Measurements from ENCODE around the gene MYO1C. TPM values are rescaled to one million over a fixed set of nuclear protein-coding genes. Genes with fewer than 3 reads are reported as not detected.
A peak's percentile ranks its signal among the peaks of the same experiment; 100 is the strongest.

The MYO1C gene
- total RNA-seq, 1 donor from 2014 or later: 64.4 TPM

GRCh38 chr17:1521086-1521640 is 28.7 kb upstream of the MYO1C start:
- H3K4me1 Mint-ChIP-seq (ENCODE audit: low read depth): no peaks in the 10 kb centered on the region
- no peak for DNase-seq (ENCODE audit: low spot score, unreplicated experiment)
- H3K4me3 Mint-ChIP-seq (ENCODE audit: low read depth): no peak overlapping the region
- H3K9me3 Mint-ChIP-seq (ENCODE audit: low read depth): no peaks in the 10 kb centered on the region
- H3K36me3 Mint-ChIP-seq (ENCODE audit: insufficient read depth): peaks cover 1% of the 10 kb centered on the region
- no peak for TF ChIP-seq CTCF (IDR thresholded peaks at IDR 0.05; ENCODE audit: unreplicated experiment)
- H3K27ac Mint-ChIP-seq: peak overlapping the region; percentile 54
- no peaks in the 10 kb centered on the region for H3K27me3 Mint-ChIP-seq

GRCh38 chr17:1519678-1520077 is 27.2 kb upstream of the MYO1C start:
- Mint-ChIP-seq H3K4me1 (ENCODE audit: low read depth) (peaks cover 8% of the 10 kb centered on the region), H3K27ac (no peak overlapping the region)

GRCh38 chr17:1518410-1518809 is 25.9 kb upstream of the MYO1C start:
- TF ChIP-seq CTCF (IDR thresholded peaks at IDR 0.05; ENCODE audit: unreplicated experiment): no peak
- Mint-ChIP-seq H3K27me3 (no peaks in the 10 kb centered on the region), H3K27ac (peak overlapping the region; percentile 33), H3K9me3 (ENCODE audit: low read depth) (no peaks in the 10 kb centered on the region), H3K4me1 (ENCODE audit: low read depth) (peaks cover 8% of the 10 kb centered on the region), H3K4me3 (ENCODE audit: low read depth) (peak overlapping the region; percentile 88), H3K36me3 (ENCODE audit: insufficient read depth) (peaks cover 2% of the 10 kb centered on the region)
- DNase-seq (ENCODE audit: low spot score, unreplicated experiment): no peak

More at GRCh38 chr17:1519678-1520077, 27.2 kb upstream of the MYO1C start:
- H3K36me3 Mint-ChIP-seq (ENCODE audit: insufficient read depth): peaks cover 1% of the 10 kb centered on the region
- no peak for TF ChIP-seq CTCF (IDR thresholded peaks at IDR 0.05; ENCODE audit: unreplicated experiment)
- no peaks in the 10 kb centered on the region for H3K27me3 Mint-ChIP-seq
- no peak for DNase-seq (ENCODE audit: low spot score, unreplicated experiment)
- no peak overlapping the region for H3K4me3 Mint-ChIP-seq (ENCODE audit: low read depth)
- no peaks in the 10 kb centered on the region for H3K9me3 Mint-ChIP-seq (ENCODE audit: low read depth)

DNA sequence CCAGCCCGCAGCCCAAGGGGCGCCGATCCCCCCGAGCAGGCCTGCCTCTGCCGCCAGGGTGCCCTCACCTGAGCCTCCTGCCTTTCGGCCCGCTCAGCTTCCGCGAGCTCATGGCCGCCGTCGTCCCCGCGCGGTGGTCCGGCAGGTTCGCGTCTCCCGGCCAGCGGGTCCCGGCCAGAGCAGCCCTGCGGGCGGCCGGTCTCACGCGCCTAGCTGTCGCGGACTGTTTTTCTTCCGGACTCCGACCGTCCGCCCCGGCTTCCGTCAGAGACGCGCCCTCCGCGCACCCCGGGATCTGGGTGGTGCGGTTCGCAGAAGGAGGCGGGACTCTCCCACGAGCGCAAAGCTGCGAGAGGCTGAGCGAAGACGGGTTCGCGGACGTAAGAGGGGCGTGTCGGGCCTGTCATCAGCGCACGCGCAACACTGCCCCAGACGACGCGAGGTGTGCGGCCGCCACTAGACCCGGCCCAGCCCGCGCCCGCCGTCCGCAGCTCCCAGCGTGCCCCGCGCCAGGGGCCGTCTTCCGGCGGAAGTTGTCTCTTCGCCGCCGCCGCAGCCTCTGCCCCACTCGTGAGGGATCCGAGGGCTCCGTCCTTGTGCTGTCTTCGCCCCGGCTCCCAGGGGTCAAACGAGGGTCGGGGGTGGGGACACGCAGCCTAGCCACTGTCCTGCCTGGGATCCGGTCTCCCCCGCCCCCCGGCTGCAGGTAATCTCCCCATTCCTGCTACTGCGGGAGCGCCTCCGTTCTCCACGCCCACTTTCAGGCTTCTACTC is 24.1 kb upstream of the MYO1C start, which contains the start of gene INPP5K:
Gene INPP5K, minus strand, starts transcription at position 225 of the 774 bp plus-strand sequence. Its CDS starts 113 bp downstream, at position 112.
- H3K4me3 Mint-ChIP-seq (ENCODE audit: low read depth): peak within 1 kb of the TSS; percentile 88
- peaks cover 8% of the 10 kb centered on the region for H3K4me1 Mint-ChIP-seq (ENCODE audit: low read depth)
- TF ChIP-seq CTCF (IDR thresholded peaks at IDR 0.05; ENCODE audit: unreplicated experiment): no peak
- H3K9me3 Mint-ChIP-seq (ENCODE audit: low read depth): no peaks in the 10 kb centered on the region
- DNase-seq (ENCODE audit: low spot score, unreplicated experiment): peak; percentile 92
- H3K36me3 Mint-ChIP-seq (ENCODE audit: insufficient read depth): peaks cover 2% of the 10 kb centered on the region
- H3K27me3 Mint-ChIP-seq: no peaks in the 10 kb centered on the region
- H3K27ac Mint-ChIP-seq: peak within 1 kb of the TSS; percentile 96

- peak; percentile 58 for TF ChIP-seq CTCF (IDR thresholded peaks at IDR 0.05; ENCODE audit: unreplicated experiment)
- no peaks in the 10 kb centered on the region for H3K27me3 Mint-ChIP-seq
- peak overlapping the region; percentile 96 for H3K27ac Mint-ChIP-seq
- no peaks in the 10 kb centered on the region for H3K9me3 Mint-ChIP-seq (ENCODE audit: low read depth)
- peak overlapping the region; percentile 88 for H3K4me3 Mint-ChIP-seq (ENCODE audit: low read depth)
- H3K36me3 Mint-ChIP-seq (ENCODE audit: insufficient read depth): peaks cover 1% of the 10 kb centered on the region
- peaks cover 8% of the 10 kb centered on the region for H3K4me1 Mint-ChIP-seq (ENCODE audit: low read depth)
- DNase-seq (ENCODE audit: low spot score, unreplicated experiment): no peak
Observed at GRCh38 chr17:1515640-1516387, 23.3 kb upstream of the MYO1C start.
